Measurements from ENCODE around the gene TTLL1.

Gene TTLL1

GRCh38 chr22:43088984-43089717, at the start of gene TTLL1:
Gene TTLL1 (minus strand): TSS chr22:43089391. CDS start chr22:43075586, 13,805 bp downstream.
- peak; percentile 86 for DNase-seq (ENCODE audit: low read depth)

- no peak for DNase-seq (ENCODE audit: low read depth)
These were observed 47.6 kb upstream of the TTLL1 start for GRCh38 chr22:43136801-43137200.

DNA sequence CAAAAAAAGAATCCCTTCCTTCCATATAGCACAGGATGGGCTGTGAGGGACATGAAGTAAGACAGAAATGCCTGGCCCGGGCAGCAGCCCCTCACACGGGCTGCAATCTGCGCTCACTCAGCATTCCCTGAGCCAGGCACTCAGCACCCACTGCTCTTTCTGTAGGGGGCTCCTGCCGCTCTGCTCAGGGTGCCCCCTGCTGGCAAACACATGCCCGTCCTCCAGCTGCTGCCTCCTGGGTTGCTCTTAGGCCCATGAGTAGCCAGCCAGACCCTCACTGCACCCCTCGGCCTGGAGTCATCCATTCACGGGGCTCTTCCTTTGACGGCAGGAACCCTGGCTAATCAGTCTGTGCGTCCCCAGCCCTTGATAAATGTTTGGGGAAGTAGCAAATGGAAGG, 47.1 kb upstream of the TTLL1 start:
- DNase-seq (ENCODE audit: low read depth), result peak; percentile 34

- no peak for DNase-seq (ENCODE audit: low read depth)
These were observed 46.4 kb upstream of the TTLL1 start for GRCh38 chr22:43135565-43135964.

GRCh38 chr22:43134553-43134952, 45.4 kb upstream of the TTLL1 start:
- no peak for DNase-seq (ENCODE audit: low read depth)

- no peak for DNase-seq (ENCODE audit: low read depth)
These were observed 44.2 kb upstream of the TTLL1 start for GRCh38 chr22:43133401-43133800.

DNA sequence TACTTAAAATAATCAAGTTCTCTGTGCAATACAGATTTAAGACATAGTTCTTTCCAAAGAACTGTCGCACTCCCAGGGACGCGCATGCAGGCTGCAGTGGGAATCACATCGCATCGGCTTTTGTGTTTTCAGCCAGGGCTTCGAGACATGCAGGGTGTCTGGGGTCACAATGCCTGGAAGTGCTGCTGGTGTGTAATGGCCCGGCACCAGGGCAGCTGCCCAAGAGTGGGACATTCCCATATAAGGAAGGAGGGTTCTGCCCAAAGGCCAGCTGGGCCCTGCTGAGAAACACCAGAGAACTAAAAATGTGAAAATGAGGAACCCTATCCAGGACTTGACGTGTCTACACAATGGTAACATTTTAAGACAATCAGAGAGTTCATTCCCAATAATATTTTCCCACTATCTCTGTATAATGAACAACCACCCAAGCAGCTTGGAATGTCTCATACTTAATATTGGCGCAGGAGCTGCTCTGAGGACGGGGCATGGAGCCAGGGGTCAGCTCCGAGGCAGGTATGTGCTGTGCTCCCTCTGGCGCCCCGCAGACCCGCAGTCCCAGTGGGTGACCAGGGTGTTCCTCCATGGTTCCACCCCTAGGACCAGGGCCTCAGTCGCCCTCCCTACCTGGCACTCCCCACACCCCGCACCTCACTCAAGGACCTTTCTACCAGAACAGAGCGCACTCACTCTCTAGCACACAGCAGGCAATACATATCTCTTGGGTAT, 42.7 kb upstream of the TTLL1 start:
- DNase-seq (ENCODE audit: low read depth), result no peak

- DNase-seq (ENCODE audit: low read depth), result no peak
These were observed 40.5 kb upstream of the TTLL1 start for GRCh38 chr22:43129426-43130425.

- no peak for DNase-seq (ENCODE audit: low read depth)
These were observed 39.8 kb upstream of the TTLL1 start for GRCh38 chr22:43128928-43129424.

DNA sequence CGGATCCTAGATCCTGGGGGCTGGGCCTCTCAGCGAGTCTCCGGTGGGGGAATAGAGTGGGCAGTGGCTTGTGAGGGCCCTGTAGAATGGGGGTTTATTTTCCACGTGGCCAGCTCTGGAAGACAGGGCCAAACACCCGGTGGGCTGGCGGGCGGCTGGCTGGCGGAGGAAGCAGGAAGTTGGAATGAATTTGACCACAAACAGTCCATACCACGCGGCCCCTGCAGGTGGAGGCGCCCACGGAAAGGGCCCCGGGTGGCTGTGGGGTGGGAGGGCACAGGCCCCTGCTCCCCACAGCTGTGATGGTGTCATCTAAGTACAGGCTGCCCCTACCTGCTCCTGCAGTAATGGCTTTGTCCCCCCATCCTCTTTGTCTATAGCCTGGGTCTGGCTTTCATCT, 38.9 kb upstream of the TTLL1 start:
- DNase-seq (ENCODE audit: low read depth), result no peak

DNA sequence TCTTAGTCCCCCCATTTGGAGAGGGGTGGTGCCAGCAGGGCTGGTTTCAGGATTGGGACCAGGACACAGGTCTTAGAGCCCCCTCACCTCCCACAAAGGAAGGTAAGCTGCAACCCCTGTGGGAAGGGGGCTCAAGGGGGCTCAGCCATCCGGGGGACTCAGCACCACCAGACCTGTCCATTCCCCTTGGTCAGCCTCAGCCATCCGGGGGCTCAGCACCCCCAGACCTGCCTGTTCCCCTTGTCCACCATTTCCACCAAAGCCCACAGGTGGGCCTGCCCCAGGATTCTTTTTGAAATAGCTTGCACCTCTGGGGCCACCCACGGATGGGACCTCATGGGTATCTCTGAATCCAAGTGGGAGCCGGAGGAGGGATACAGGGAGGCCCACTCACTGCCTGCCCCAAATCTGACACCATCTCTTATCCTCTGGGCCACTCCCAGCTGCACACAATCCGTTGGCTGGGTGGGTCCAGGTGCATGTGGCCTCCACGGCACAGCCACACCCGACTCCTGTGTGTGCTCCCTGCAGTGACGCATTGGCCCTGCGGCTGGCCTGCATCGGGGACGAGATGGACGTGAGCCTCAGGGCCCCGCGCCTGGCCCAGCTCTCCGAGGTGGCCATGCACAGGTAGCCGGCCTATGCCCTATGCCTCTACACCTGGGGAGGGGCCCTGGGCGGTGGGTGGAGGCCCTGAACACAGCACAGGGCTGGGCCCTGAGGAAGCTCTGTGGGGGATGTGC, 38.1 kb upstream of the TTLL1 start:
- no peak for DNase-seq (ENCODE audit: low read depth)

- DNase-seq (ENCODE audit: low read depth), result no peak
These were observed 37.4 kb upstream of the TTLL1 start for GRCh38 chr22:43126501-43127165.

GRCh38 chr22:43118953-43119458, 29.8 kb upstream of the TTLL1 start:
- DNase-seq (ENCODE audit: low read depth), result no peak

GRCh38 chr22:43118024-43118849, 29.0 kb upstream of the TTLL1 start:
- no peak for DNase-seq (ENCODE audit: low read depth)

DNA sequence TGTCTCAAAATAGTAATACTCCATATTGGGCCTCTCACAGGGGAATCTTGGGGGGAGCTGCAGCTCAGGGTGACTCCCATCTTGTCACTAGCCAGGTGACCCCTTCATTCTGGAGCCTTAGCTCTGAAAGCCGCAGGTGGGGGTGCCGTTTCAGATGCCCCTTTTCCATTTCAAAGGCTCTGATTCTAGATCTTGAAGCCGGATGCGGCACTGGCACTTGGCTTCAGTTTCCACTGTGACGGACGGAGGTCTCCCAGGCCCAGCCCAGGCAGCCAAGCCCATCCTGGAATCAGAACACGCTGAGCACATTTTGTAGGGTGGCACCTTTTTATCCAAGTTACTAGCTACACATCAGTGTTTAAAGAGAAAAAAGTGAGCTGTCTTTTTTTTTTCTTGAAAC, 27.7 kb upstream of the TTLL1 start:
- DNase-seq (ENCODE audit: low read depth), result no peak

DNA sequence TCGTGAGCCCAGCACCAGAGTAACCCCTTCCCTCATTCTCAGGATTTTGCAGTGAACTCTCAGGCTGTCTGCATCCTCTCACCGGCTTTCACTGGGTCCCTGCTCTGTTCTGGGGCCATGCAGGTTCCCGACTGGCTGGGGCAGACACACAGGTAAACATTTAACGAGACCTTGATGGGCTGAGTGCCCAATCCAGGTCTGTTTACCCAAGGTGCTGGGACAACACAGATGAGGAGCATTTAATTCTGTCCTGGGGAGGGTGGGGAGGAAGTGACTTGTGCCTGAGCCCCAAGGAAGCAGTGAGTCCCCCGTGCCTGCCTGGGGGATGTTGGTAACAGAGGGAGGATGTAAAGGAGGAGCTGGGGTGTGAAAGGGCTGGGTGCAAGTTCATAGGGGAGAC, 25.8 kb upstream of the TTLL1 start:
- DNase-seq (ENCODE audit: low read depth), result no peak

DNA sequence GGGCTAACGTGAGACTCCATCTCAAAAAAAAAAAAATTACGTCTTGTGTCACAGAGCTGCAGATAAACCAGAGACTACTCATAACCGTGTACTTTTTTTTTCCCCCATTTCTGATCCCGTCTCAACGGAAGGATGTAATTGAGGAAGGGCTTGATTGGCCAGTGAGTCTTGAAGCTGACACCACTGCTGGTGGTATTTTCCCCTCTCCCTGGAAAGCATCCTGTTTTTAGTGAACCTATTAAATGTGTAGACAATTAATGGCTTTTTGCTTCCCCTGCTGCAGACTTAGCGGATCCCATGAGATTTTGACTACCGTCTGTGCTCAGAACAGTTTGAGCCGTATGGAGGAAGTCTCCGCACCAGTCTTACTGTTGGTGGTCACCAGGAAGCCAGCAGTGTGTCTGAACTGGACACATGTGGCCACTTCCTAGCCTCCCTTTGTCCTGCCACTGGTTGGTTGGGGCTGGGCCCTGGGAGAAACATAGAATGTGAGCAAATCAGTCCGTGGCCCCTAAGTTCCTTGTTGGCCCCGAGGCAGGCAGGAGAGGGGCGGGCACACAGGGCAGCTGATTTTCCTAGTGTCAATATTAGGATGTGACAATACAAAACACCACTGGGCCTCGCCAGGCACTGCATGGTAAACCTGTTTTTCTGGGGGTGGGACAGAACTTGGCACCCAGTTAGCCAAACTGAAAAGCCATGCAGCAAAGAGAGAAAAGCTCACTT, 24.5 kb upstream of the TTLL1 start:
- DNase-seq (ENCODE audit: low read depth), result no peak

GRCh38 chr22:43110927-43111623, 21.9 kb upstream of the TTLL1 start:
- DNase-seq (ENCODE audit: low read depth), result no peak

Data from stimulated activated CD8-positive, alpha-beta memory T cell treated with anti-CD3 and anti-CD28 coated beads, Interleukin-4, amount 100 ng/mL, for 24 hours (primary cell).